Kidney (tissue), 14 donors: ENCODE results near the gene HBE1. TPM values are rescaled to one million over a fixed set of nuclear protein-coding genes. Genes with fewer than 3 reads are reported as not detected.

Experiments
- DNase-seq, 5 donors: peaks; one replicate each; pipeline ENCODE4 v3.0.0-alpha.2; 2013 to 2020
- FAIRE-seq: peaks from 2 replicates; lab custom pipeline; 2012; peaks lifted over from hg19 to GRCh38; lab: Jason Lieb, UNC
- H3K27ac ChIP-seq, 2 donors: one replicate each; pipeline ENCODE4 v1.7.0; 2013; ENCODE audit warnings: low read depth in 2 of 2, low read length in 2 of 2, inconsistent platforms in 1 of 2
- H3K27me3 ChIP-seq: one replicate; pipeline ENCODE4 v1.7.1; 2013; ENCODE audit warnings: low read length, inconsistent platforms; ENCODE audit not compliant: control insufficient read depth, insufficient read depth
- H3K36me3 ChIP-seq, 3 donors: one replicate each; pipeline versions ENCODE4 v1.7.0 to v1.7.1; 2013; ENCODE audit warnings: low read length in 3 of 3, control low read depth in 1 of 3, inconsistent platforms in 1 of 3; ENCODE audit not compliant: insufficient read depth in 3 of 3, control insufficient read depth in 2 of 3
- H3K4me1 ChIP-seq, 3 donors: one replicate each; pipeline versions ENCODE4 v1.7.0 to v1.7.1; 2013; ENCODE audit warnings: low read length in 3 of 3, inconsistent platforms in 1 of 3, low read depth in 1 of 3; ENCODE audit not compliant: control insufficient read depth in 2 of 3, insufficient read depth in 2 of 3
- H3K4me3 ChIP-seq, 3 donors: one replicate each; pipeline versions ENCODE4 v1.7.0 to v1.8.1; 2013; ENCODE audit warnings: low read length in 3 of 3, control low read depth in 1 of 3, inconsistent platforms in 1 of 3
- H3K9ac ChIP-seq, 3 donors: one replicate each; pipeline versions ENCODE4 v1.7.0 to v1.7.1; 2013; ENCODE audit warnings: low read length in 3 of 3, control low read depth in 1 of 3, inconsistent platforms in 1 of 3
- H3K9me3 ChIP-seq, 3 donors: one replicate each; pipeline versions ENCODE4 v1.7.0 to v1.7.1; 2013; ENCODE audit warnings: low read length in 3 of 3, control low read depth in 1 of 3, inconsistent platforms in 1 of 3; ENCODE audit not compliant: control insufficient read depth in 2 of 3, insufficient read depth in 1 of 3
- intact Hi-C: fragments of 100-400 bp; cut with DNase I; formaldehyde crosslinking; loops from one replicate; pipeline ENCODE4 v1.11.1; 2022
- polyA plus RNA-seq: library from polyadenylated mRNA; stranded (reverse); fragments of 350-450 nt; fragmentation: Illumina TruSeq; extraction: RNeasy Lipid Tissue Mini Kit (QIAGEN cat#74804); gene quantifications from one replicate; pipeline ENCODE4 v1.2.3, GENCODE V29; 2014; ENCODE audit warnings: low read depth, low replicate concordance; ENCODE audit not compliant: insufficient read depth
- total RNA-seq: library from RNA; stranded (reverse); fragmentation: NEBNext Ultra II Directional; extraction: Animal tissue kit (Norgen Biotek cat#: 25700); gene quantifications from one replicate; pipeline ENCODE4 v1.2.1, GENCODE V29; 2021
- TF ChIP-seq, protein P1 (sequence below): IDR thresholded peaks from 3 replicates; pipeline ENCODE4 v1.5.1; 2012; ENCODE audit warnings: mild to moderate bottlenecking, moderate library complexity, borderline replicate concordance; ENCODE audit not compliant: insufficient read depth; ENCODE audit errors: extremely low read depth
- donor health status: control.
- donor health status: control.
- donor health status: control.
- donor health status: control.
- donor health status: control.
- donor health status: DM: yes; HTN: yes; CAD: no.
- donor health status: Normal renal cell carcinoma (clear cell type).

Gene HBE1
- total and polyA plus RNA-seq, 2 donors from 2014 or later: not detected

DNA sequence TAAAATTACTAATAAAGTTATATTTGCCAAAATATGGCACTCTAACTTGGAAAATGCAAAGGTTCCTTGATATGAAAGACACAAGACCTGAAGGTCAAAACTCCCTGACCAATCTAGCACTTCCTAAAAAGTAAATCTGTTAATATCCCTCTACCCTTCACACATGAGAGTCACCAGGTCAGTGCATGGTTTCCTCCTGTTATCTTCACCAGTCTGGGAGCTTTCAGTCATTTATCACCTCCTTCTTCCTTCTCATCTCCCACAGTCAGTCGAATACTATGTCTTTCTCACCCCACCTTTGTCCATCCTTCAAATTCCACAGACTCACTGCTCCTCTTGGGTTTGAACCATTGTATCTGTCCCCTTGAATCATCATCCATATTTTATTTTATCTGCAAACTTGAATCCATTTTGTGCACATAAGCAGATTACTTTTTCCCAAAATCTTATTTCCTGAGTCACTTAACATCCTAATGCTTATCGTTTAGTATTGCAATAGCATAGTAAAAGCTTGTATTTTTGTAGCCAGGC lies 2.6 kb downstream of the HBE1 start:
- TF ChIP-seq, protein P1, sequence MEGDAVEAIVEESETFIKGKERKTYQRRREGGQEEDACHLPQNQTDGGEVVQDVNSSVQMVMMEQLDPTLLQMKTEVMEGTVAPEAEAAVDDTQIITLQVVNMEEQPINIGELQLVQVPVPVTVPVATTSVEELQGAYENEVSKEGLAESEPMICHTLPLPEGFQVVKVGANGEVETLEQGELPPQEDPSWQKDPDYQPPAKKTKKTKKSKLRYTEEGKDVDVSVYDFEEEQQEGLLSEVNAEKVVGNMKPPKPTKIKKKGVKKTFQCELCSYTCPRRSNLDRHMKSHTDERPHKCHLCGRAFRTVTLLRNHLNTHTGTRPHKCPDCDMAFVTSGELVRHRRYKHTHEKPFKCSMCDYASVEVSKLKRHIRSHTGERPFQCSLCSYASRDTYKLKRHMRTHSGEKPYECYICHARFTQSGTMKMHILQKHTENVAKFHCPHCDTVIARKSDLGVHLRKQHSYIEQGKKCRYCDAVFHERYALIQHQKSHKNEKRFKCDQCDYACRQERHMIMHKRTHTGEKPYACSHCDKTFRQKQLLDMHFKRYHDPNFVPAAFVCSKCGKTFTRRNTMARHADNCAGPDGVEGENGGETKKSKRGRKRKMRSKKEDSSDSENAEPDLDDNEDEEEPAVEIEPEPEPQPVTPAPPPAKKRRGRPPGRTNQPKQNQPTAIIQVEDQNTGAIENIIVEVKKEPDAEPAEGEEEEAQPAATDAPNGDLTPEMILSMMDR: no peak
- FAIRE-seq: no peak

DNA sequence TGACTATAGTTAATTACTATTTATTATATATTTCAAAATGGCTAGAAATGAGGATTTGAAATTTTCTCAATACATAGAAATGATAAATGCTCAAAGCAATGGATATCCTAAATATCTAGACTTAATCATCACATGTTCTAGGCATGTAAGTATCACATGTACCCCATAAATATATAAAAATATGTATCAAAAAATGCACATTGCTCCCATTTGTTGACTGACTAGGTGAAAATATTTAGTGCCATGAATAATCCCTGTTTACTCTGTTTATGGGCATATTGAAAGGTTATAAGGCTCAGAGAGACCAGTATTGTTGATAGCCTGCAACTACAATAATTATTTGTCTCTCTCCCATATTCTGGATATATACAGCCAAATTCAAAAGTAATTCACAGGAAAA lies 3.1 kb downstream of the HBE1 start:
- no peaks in the 10 kb centered on the region for H3K36me3 ChIP-seq
- TF ChIP-seq, protein P1: no peak
- no peaks in the 10 kb centered on the region for H3K27me3 ChIP-seq
- DNase-seq: no peak
- no peak overlapping the region for H3K4me3 ChIP-seq
- no peaks in the 10 kb centered on the region for H3K9me3 ChIP-seq
- no peak overlapping the region for H3K9ac ChIP-seq
- H3K27ac ChIP-seq: no peak overlapping the region
- H3K4me1 ChIP-seq: no peaks in the 10 kb centered on the region
- intact Hi-C loops: no loop called here
- no peak for FAIRE-seq

More for the DNA sequence above, 2.6 kb downstream of the HBE1 start:
- no peaks in the 10 kb centered on the region for H3K27me3 ChIP-seq
- no peak for DNase-seq
- intact Hi-C loops: no loop called here
- H3K4me3 ChIP-seq: no peak overlapping the region
- H3K9ac ChIP-seq: no peak overlapping the region
- no peak overlapping the region for H3K27ac ChIP-seq
- no peaks in the 10 kb centered on the region for H3K4me1 ChIP-seq
- H3K9me3 ChIP-seq: no peaks in the 10 kb centered on the region
- no peaks in the 10 kb centered on the region for H3K36me3 ChIP-seq

DNA sequence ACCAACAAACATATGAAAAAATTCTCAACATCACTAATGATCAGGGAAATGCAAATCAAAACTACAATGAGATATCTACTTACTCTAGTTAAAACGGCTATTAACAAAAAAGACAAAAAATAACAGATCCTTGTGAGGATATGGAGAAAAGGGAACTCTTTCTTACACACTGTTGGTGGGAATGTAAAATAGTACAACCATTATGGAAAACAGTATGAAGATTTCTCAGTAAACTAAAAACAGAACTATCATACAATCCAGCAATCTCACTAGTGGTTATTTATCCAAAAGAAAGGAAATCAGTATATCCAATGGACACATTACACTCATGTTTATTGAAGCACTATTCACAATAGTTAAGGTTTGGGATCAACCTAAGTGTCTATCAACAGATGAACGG lies 3.9 kb downstream of the HBE1 start:
- Histone ChIP-seq H3K36me3 (no peaks in the 10 kb centered on the region), H3K4me3 (no peak overlapping the region), H3K9ac (no peak overlapping the region), H3K27ac (no peak overlapping the region), H3K4me1 (no peaks in the 10 kb centered on the region), H3K9me3 (no peaks in the 10 kb centered on the region), H3K27me3 (no peaks in the 10 kb centered on the region)
- TF ChIP-seq, protein P1: no peak
- no peak for DNase-seq
- intact Hi-C loops: no loop called here
- no peak for FAIRE-seq
